SH-SY5Y (cell line): ENCODE measurements around the gene TFAP2D.

Source experiments
- GATA2 ChIP-seq: IDR thresholded peaks from 2 replicates; pipeline ENCODE4 v1.6.1; 2011; ENCODE audit warnings: mild to moderate bottlenecking, low read depth, low read length
- GATA3 ChIP-seq: IDR thresholded peaks from 2 replicates; pipeline ENCODE4 v1.6.1; 2011; ENCODE audit warnings: low read depth, mild to moderate bottlenecking, low read length, moderate library complexity

- TF ChIP-seq GATA3 (no peak), GATA2 (no peak)
These were observed 1.0 kb upstream of the TFAP2D start for GRCh38 chr6:50712291-50712690.
